Osteocyte (in vitro differentiated cells): ENCODE results near the gene SND1. TPM values are rescaled to one million over a fixed set of nuclear protein-coding genes. Genes with fewer than 3 reads are reported as not detected.

Experiments used
- DNase-seq: peaks from one replicate; pipeline ENCODE4 v3.0.0; 2021; ENCODE audit warnings: mixed read lengths; ENCODE audit not compliant: unreplicated experiment; ENCODE audit errors: extremely low spot score
- H3K27ac Mint-ChIP-seq: one replicate; pipeline ENCODE4 v1.8.0; 2021; ENCODE audit warnings: mild to moderate bottlenecking, mixed read lengths; ENCODE audit not compliant: unreplicated experiment
- H3K27me3 Mint-ChIP-seq: one replicate; pipeline ENCODE4 v1.8.0; 2021; ENCODE audit warnings: mixed read lengths; ENCODE audit not compliant: unreplicated experiment
- H3K36me3 Mint-ChIP-seq: one replicate; pipeline ENCODE4 v1.8.0; 2021; ENCODE audit warnings: mixed read lengths; ENCODE audit not compliant: unreplicated experiment
- H3K4me1 Mint-ChIP-seq: one replicate; pipeline ENCODE4 v1.8.0; 2021; ENCODE audit warnings: mixed read lengths; ENCODE audit not compliant: unreplicated experiment
- H3K4me3 Mint-ChIP-seq: one replicate; pipeline ENCODE4 v1.8.0; 2021; ENCODE audit warnings: mild to moderate bottlenecking, moderate library complexity, mixed read lengths; ENCODE audit not compliant: unreplicated experiment
- H3K9me3 Mint-ChIP-seq: one replicate; pipeline ENCODE4 v1.8.0; 2021; ENCODE audit warnings: mixed read lengths; ENCODE audit not compliant: unreplicated experiment
- total RNA-seq: library from RNA; stranded (reverse); gene quantifications from 2 replicates; pipeline ENCODE4 v1.2.1, GENCODE V29; 2021
- TF ChIP-seq, protein P1 (sequence below): fragments of 200-600 bp; sonication (generic); IDR thresholded peaks from 2 replicates; pipeline ENCODE4 v1.5.0; 2021; ENCODE audit warnings: antibody characterized with exemption, mild to moderate bottlenecking, moderate library complexity

The SND1 gene
- total RNA-seq, 1 donor from 2014 or later = 229 TPM

DNA sequence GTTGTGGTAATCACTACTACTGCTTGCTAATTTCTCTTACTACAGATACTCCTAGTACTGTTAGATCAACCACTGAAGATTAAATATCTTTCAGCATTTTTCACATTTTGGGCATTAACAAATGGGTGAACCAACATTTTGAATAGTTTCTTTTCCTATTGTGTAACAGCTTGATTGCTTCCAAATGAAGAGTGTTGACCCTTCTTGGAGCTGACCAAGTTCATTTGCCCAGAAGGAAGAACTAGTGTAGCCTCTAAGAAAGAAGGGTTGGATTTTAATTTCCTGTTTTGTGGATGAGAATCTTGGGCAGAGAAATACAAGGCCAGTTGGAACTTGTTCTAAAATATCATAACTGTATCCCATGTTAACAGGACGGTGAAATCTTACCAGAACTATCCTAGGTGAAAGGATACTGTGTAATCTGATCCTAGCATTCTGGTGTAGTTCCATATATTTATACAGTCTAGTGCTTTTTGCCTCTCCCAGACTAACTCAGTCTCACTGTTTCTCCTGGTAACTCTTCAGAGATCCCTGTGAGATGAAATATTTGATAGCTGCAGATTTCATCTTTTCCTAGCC, 37.3 kb downstream of the SND1 start:
- H3K27me3 Mint-ChIP-seq = no peaks in the 10 kb centered on the region
- H3K9me3 Mint-ChIP-seq = no peaks in the 10 kb centered on the region
- no peak for DNase-seq
- TF ChIP-seq, protein P1, sequence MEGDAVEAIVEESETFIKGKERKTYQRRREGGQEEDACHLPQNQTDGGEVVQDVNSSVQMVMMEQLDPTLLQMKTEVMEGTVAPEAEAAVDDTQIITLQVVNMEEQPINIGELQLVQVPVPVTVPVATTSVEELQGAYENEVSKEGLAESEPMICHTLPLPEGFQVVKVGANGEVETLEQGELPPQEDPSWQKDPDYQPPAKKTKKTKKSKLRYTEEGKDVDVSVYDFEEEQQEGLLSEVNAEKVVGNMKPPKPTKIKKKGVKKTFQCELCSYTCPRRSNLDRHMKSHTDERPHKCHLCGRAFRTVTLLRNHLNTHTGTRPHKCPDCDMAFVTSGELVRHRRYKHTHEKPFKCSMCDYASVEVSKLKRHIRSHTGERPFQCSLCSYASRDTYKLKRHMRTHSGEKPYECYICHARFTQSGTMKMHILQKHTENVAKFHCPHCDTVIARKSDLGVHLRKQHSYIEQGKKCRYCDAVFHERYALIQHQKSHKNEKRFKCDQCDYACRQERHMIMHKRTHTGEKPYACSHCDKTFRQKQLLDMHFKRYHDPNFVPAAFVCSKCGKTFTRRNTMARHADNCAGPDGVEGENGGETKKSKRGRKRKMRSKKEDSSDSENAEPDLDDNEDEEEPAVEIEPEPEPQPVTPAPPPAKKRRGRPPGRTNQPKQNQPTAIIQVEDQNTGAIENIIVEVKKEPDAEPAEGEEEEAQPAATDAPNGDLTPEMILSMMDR = no peak
- H3K36me3 Mint-ChIP-seq = peaks cover 40% of the 10 kb centered on the region
- H3K4me3 Mint-ChIP-seq = no peak overlapping the region
- H3K4me1 Mint-ChIP-seq = peaks cover 8% of the 10 kb centered on the region
- H3K27ac Mint-ChIP-seq = no peak overlapping the region

- TF ChIP-seq, protein P1 = no peak
- peaks cover 5% of the 10 kb centered on the region for H3K4me1 Mint-ChIP-seq
- H3K4me3 Mint-ChIP-seq = no peak overlapping the region
- no peak overlapping the region for H3K27ac Mint-ChIP-seq
- no peaks in the 10 kb centered on the region for H3K9me3 Mint-ChIP-seq
- peaks cover 42% of the 10 kb centered on the region for H3K36me3 Mint-ChIP-seq
- no peaks in the 10 kb centered on the region for H3K27me3 Mint-ChIP-seq
- DNase-seq = no peak
These were observed 38.3 kb downstream of the SND1 start for GRCh38 chr7:127690337-127690736.

- no peak overlapping the region for H3K27ac Mint-ChIP-seq
These were observed 38.8 kb downstream of the SND1 start for GRCh38 chr7:127690806-127691205.

DNA sequence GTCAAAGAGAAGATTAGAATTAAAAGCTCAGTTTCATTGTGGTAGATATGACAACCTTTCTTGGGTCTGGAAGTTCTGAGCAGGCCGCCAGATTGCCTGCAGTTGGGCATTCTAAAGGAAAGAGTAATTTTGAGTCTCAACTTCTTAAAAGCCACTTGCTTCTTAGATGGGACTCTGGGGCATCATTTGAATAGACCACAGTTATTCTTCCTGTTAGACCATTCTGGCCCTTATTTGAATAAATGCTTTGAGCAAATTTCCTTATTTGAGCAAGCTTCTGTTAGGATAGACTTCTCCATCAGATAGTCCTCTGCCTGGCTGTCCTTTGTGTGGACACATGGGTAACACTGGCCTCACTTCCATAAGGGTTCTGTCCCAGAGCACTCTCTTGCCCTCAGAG, 40.2 kb downstream of the SND1 start:
- TF ChIP-seq, protein P1 = no peak
- peaks cover 4% of the 10 kb centered on the region for H3K4me1 Mint-ChIP-seq
- DNase-seq = no peak
- H3K9me3 Mint-ChIP-seq = no peaks in the 10 kb centered on the region
- no peak overlapping the region for H3K4me3 Mint-ChIP-seq
- peaks cover 44% of the 10 kb centered on the region for H3K36me3 Mint-ChIP-seq
- H3K27ac Mint-ChIP-seq = no peak overlapping the region
- H3K27me3 Mint-ChIP-seq = no peaks in the 10 kb centered on the region

More at GRCh38 chr7:127690806-127691205, 38.8 kb downstream of the SND1 start:
- Mint-ChIP-seq H3K9me3 (no peaks in the 10 kb centered on the region), H3K4me1 (peaks cover 4% of the 10 kb centered on the region), H3K36me3 (peaks cover 45% of the 10 kb centered on the region), H3K27me3 (no peaks in the 10 kb centered on the region), H3K4me3 (no peak overlapping the region)
- no peak for DNase-seq
- TF ChIP-seq, protein P1 = no peak

- H3K36me3 Mint-ChIP-seq = peaks cover 55% of the 10 kb centered on the region
- DNase-seq = no peak
- no peaks in the 10 kb centered on the region for H3K9me3 Mint-ChIP-seq
- no peaks in the 10 kb centered on the region for H3K4me1 Mint-ChIP-seq
- H3K4me3 Mint-ChIP-seq = no peak overlapping the region
- no peak overlapping the region for H3K27ac Mint-ChIP-seq
- no peaks in the 10 kb centered on the region for H3K27me3 Mint-ChIP-seq
- TF ChIP-seq, protein P1 = no peak
These were observed 47.9 kb downstream of the SND1 start for GRCh38 chr7:127699853-127700252.
